GM21825 (cell line): ENCODE results near the gene SPRED2.
A peak's percentile ranks its signal among the peaks of the same experiment; 100 is the strongest.

ENCODE experiments used
- ATAC-seq: cut with Tn5 transposase; IDR thresholded peaks from one replicate; pipeline ENCODE4 v1.9.1; 2021; ENCODE audit warnings: mild to moderate bottlenecking, moderate library complexity; ENCODE audit not compliant: unreplicated experiment

The SPRED2 gene

GRCh38 chr2:65388596-65389390 lies 43.6 kb downstream of the SPRED2 start:
- no peak for ATAC-seq

- peak; percentile 59 for ATAC-seq
Observed at GRCh38 chr2:65388051-65388531, 44.3 kb downstream of the SPRED2 start.

GRCh38 chr2:65386989-65387388 lies 45.4 kb downstream of the SPRED2 start:
- ATAC-seq, result no peak

GRCh38 chr2:65386344-65386743 lies 46.1 kb downstream of the SPRED2 start:
- ATAC-seq, result no peak

- ATAC-seq, result no peak
Observed at GRCh38 chr2:65383541-65384488, 48.6 kb downstream of the SPRED2 start.

- peak; percentile 79 for ATAC-seq
Observed at GRCh38 chr2:65382776-65383357, 49.5 kb downstream of the SPRED2 start.

GRCh38 chr2:65382323-65382722 lies 50.1 kb downstream of the SPRED2 start:
- no peak for ATAC-seq

GRCh38 chr2:65381607-65382051 lies 50.8 kb downstream of the SPRED2 start:
- no peak for ATAC-seq

- ATAC-seq, result no peak
Observed at GRCh38 chr2:65380255-65380654, 52.1 kb downstream of the SPRED2 start.

- no peak for ATAC-seq
Observed at GRCh38 chr2:65379721-65380171, 52.7 kb downstream of the SPRED2 start.

- ATAC-seq, result no peak
Observed at GRCh38 chr2:65379223-65379622, 53.2 kb downstream of the SPRED2 start.

- ATAC-seq, result no peak
Observed at GRCh38 chr2:65378290-65378689, 54.1 kb downstream of the SPRED2 start.

- peak; percentile 35 for ATAC-seq
Observed at GRCh38 chr2:65377556-65378192, 54.7 kb downstream of the SPRED2 start.

GRCh38 chr2:65375723-65376122 lies 56.7 kb downstream of the SPRED2 start:
- no peak for ATAC-seq

GRCh38 chr2:65374999-65375398 lies 57.4 kb downstream of the SPRED2 start:
- no peak for ATAC-seq

GRCh38 chr2:65374575-65374974 lies 57.8 kb downstream of the SPRED2 start:
- no peak for ATAC-seq

- ATAC-seq, result no peak
Observed at GRCh38 chr2:65373365-65373918, 59.0 kb downstream of the SPRED2 start.

- ATAC-seq, result no peak
Observed at GRCh38 chr2:65372619-65373018, 59.8 kb downstream of the SPRED2 start.

- ATAC-seq, result no peak
Observed at GRCh38 chr2:65371074-65371434, 61.3 kb downstream of the SPRED2 start.

GRCh38 chr2:65370387-65371073 lies 61.9 kb downstream of the SPRED2 start:
- peak; percentile 57 for ATAC-seq
